ENCODE data around the gene PMIS2.

PMIS2 gene

GRCh38 chr19:35615036-35615435 is 29.1 kb downstream of the PMIS2 start:
- peaks cover 25% of the 10 kb centered on the region for H3K36me3 ChIP-seq (ENCODE audit: control insufficient read depth, insufficient read depth, low read length)
- no peaks in the 10 kb centered on the region for H3K9me3 ChIP-seq (ENCODE audit: control insufficient read depth, low read length)
- WGBS, 2 experiments (ENCODE audit: insufficient coverage in 2 of 2): 94 to 96% methylated on average over 17 of the region's 17 CpGs
- peaks cover 4% of the 10 kb centered on the region for H3K4me1 ChIP-seq (ENCODE audit: control insufficient read depth, insufficient read depth, low read length, poor library complexity, severe bottlenecking)
- no peak overlapping the region for H3K27ac ChIP-seq (ENCODE audit: low read depth, low read length, severe bottlenecking)
- H3K4me3 ChIP-seq (ENCODE audit: extremely low read depth, insufficient read depth, low read length, poor library complexity, severe bottlenecking): no peak overlapping the region

GRCh38 chr19:35618857-35619256 is 32.9 kb downstream of the PMIS2 start:
- Histone ChIP-seq H3K36me3 (ENCODE audit: control insufficient read depth, insufficient read depth, low read length) (peaks cover 32% of the 10 kb centered on the region), H3K27ac (ENCODE audit: low read depth, low read length, severe bottlenecking) (no peak overlapping the region)
- WGBS, 2 experiments (ENCODE audit: insufficient coverage in 2 of 2): 80 to 83% methylated on average over 7 of the region's 7 CpGs

GRCh38 chr19:35619290-35619923 is 33.4 kb downstream of the PMIS2 start:
- Histone ChIP-seq H3K4me1 (ENCODE audit: control insufficient read depth, insufficient read depth, low read length, poor library complexity, severe bottlenecking) (no peaks in the 10 kb centered on the region), H3K4me3 (ENCODE audit: extremely low read depth, insufficient read depth, low read length, poor library complexity, severe bottlenecking) (no peak overlapping the region), H3K9me3 (ENCODE audit: control insufficient read depth, low read length) (no peaks in the 10 kb centered on the region), H3K27ac (ENCODE audit: low read depth, low read length, severe bottlenecking) (no peak overlapping the region), H3K36me3 (ENCODE audit: control insufficient read depth, insufficient read depth, low read length) (peaks cover 32% of the 10 kb centered on the region)
- WGBS, 2 experiments (ENCODE audit: insufficient coverage in 2 of 2): 97% methylated on average over 7 to 11 of the region's 12 CpGs

More at GRCh38 chr19:35618857-35619256, 32.9 kb downstream of the PMIS2 start:
- Histone ChIP-seq H3K4me1 (ENCODE audit: control insufficient read depth, insufficient read depth, low read length, poor library complexity, severe bottlenecking) (no peaks in the 10 kb centered on the region), H3K4me3 (ENCODE audit: extremely low read depth, insufficient read depth, low read length, poor library complexity, severe bottlenecking) (no peak overlapping the region), H3K9me3 (ENCODE audit: control insufficient read depth, low read length) (no peaks in the 10 kb centered on the region)

- 91 to 93% methylated on average over 12 to 17 of the region's 17 CpGs for WGBS, 2 experiments (ENCODE audit: insufficient coverage in 2 of 2)
- H3K9me3 ChIP-seq (ENCODE audit: control insufficient read depth, low read length): no peaks in the 10 kb centered on the region
- H3K4me1 ChIP-seq (ENCODE audit: control insufficient read depth, insufficient read depth, low read length, poor library complexity, severe bottlenecking): no peaks in the 10 kb centered on the region
- peaks cover 27% of the 10 kb centered on the region for H3K36me3 ChIP-seq (ENCODE audit: control insufficient read depth, insufficient read depth, low read length)
- H3K27ac ChIP-seq (ENCODE audit: low read depth, low read length, severe bottlenecking): no peak overlapping the region
- no peak overlapping the region for H3K4me3 ChIP-seq (ENCODE audit: extremely low read depth, insufficient read depth, low read length, poor library complexity, severe bottlenecking)
Observed at GRCh38 chr19:35620001-35620400, 34.0 kb downstream of the PMIS2 start.

GRCh38 chr19:35621708-35622107 is 35.7 kb downstream of the PMIS2 start:
- Histone ChIP-seq H3K36me3 (ENCODE audit: control insufficient read depth, insufficient read depth, low read length) (peaks cover 19% of the 10 kb centered on the region), H3K4me1 (ENCODE audit: control insufficient read depth, insufficient read depth, low read length, poor library complexity, severe bottlenecking) (no peaks in the 10 kb centered on the region), H3K9me3 (ENCODE audit: control insufficient read depth, low read length) (no peaks in the 10 kb centered on the region), H3K4me3 (ENCODE audit: extremely low read depth, insufficient read depth, low read length, poor library complexity, severe bottlenecking) (no peak overlapping the region), H3K27ac (ENCODE audit: low read depth, low read length, severe bottlenecking) (no peak overlapping the region)
- WGBS, 2 experiments (ENCODE audit: insufficient coverage in 2 of 2): 91 to 95% methylated on average over 7 to 8 of the region's 9 CpGs

GRCh38 chr19:35622750-35623149 is 36.8 kb downstream of the PMIS2 start:
- Histone ChIP-seq H3K27ac (ENCODE audit: low read depth, low read length, severe bottlenecking) (no peak overlapping the region), H3K9me3 (ENCODE audit: control insufficient read depth, low read length) (no peaks in the 10 kb centered on the region), H3K36me3 (ENCODE audit: control insufficient read depth, insufficient read depth, low read length) (peaks cover 16% of the 10 kb centered on the region), H3K4me1 (ENCODE audit: control insufficient read depth, insufficient read depth, low read length, poor library complexity, severe bottlenecking) (no peaks in the 10 kb centered on the region), H3K4me3 (ENCODE audit: extremely low read depth, insufficient read depth, low read length, poor library complexity, severe bottlenecking) (no peak overlapping the region)
- 96% methylated on average over 9 to 13 of the region's 13 CpGs for WGBS, 2 experiments (ENCODE audit: insufficient coverage in 2 of 2)

- peaks cover 13% of the 10 kb centered on the region for H3K36me3 ChIP-seq (ENCODE audit: control insufficient read depth, insufficient read depth, low read length)
- H3K9me3 ChIP-seq (ENCODE audit: control insufficient read depth, low read length): no peaks in the 10 kb centered on the region
- no peaks in the 10 kb centered on the region for H3K4me1 ChIP-seq (ENCODE audit: control insufficient read depth, insufficient read depth, low read length, poor library complexity, severe bottlenecking)
- H3K4me3 ChIP-seq (ENCODE audit: extremely low read depth, insufficient read depth, low read length, poor library complexity, severe bottlenecking): no peak overlapping the region
- WGBS, 2 experiments (ENCODE audit: insufficient coverage in 2 of 2): 88 to 90% methylated on average over 5 to 6 of the region's 6 CpGs
- no peak overlapping the region for H3K27ac ChIP-seq (ENCODE audit: low read depth, low read length, severe bottlenecking)
Observed at GRCh38 chr19:35623327-35624010, 37.5 kb downstream of the PMIS2 start.

GRCh38 chr19:35628264-35628564 is 42.2 kb downstream of the PMIS2 start:
- peak overlapping the region; percentile 100 for H3K4me3 ChIP-seq (ENCODE audit: extremely low read depth, insufficient read depth, low read length, poor library complexity, severe bottlenecking)
- H3K9me3 ChIP-seq (ENCODE audit: control insufficient read depth, low read length): no peaks in the 10 kb centered on the region
- WGBS, 2 experiments (ENCODE audit: insufficient coverage in 2 of 2): 33 to 44% methylated on average over 8 to 9 of the region's 9 CpGs
- peaks cover 4% of the 10 kb centered on the region for H3K4me1 ChIP-seq (ENCODE audit: control insufficient read depth, insufficient read depth, low read length, poor library complexity, severe bottlenecking)
- H3K27ac ChIP-seq (ENCODE audit: low read depth, low read length, severe bottlenecking): peak overlapping the region; percentile 93
- H3K36me3 ChIP-seq (ENCODE audit: control insufficient read depth, insufficient read depth, low read length): peaks cover 29% of the 10 kb centered on the region

GRCh38 chr19:35628565-35629331 is 42.8 kb downstream of the PMIS2 start, which contains the start of gene RBM42:
Gene RBM42 (plus strand): TSS chr19:35629036. CDS start chr19:35629154, 118 bp downstream.
- peak within 1 kb of the TSS; percentile 93 for H3K27ac ChIP-seq (ENCODE audit: low read depth, low read length, severe bottlenecking)
- H3K4me3 ChIP-seq (ENCODE audit: extremely low read depth, insufficient read depth, low read length, poor library complexity, severe bottlenecking): peak within 1 kb of the TSS; percentile 100
- H3K36me3 ChIP-seq (ENCODE audit: control insufficient read depth, insufficient read depth, low read length): peaks cover 34% of the 10 kb centered on the region
- peaks cover 4% of the 10 kb centered on the region for H3K4me1 ChIP-seq (ENCODE audit: control insufficient read depth, insufficient read depth, low read length, poor library complexity, severe bottlenecking)
- H3K9me3 ChIP-seq (ENCODE audit: control insufficient read depth, low read length): no peaks in the 10 kb centered on the region
- WGBS, 2 experiments (ENCODE audit: insufficient coverage in 2 of 2): 0 to 1% methylated on average over 46 to 56 of the region's 56 CpGs

GRCh38 chr19:35629332-35629633 is 43.3 kb downstream of the PMIS2 start:
- 9 to 15% methylated on average over 14 of the region's 15 CpGs for WGBS, 2 experiments (ENCODE audit: insufficient coverage in 2 of 2)
- Histone ChIP-seq H3K36me3 (ENCODE audit: control insufficient read depth, insufficient read depth, low read length) (peaks cover 39% of the 10 kb centered on the region), H3K4me1 (ENCODE audit: control insufficient read depth, insufficient read depth, low read length, poor library complexity, severe bottlenecking) (peaks cover 4% of the 10 kb centered on the region), H3K27ac (ENCODE audit: low read depth, low read length, severe bottlenecking) (peak overlapping the region; percentile 45), H3K4me3 (ENCODE audit: extremely low read depth, insufficient read depth, low read length, poor library complexity, severe bottlenecking) (peak overlapping the region; percentile 100), H3K9me3 (ENCODE audit: control insufficient read depth, low read length) (no peaks in the 10 kb centered on the region)

Data from mesodermal cell (in vitro differentiated cells).